Thoracic aorta (tissue), 2 donors: Measurements from ENCODE around the gene CASS4. TPM values are rescaled to one million over a fixed set of nuclear protein-coding genes. Genes with fewer than 3 reads are reported as not detected.

Experiments
- ATAC-seq: fragments of 150-250 bp; one replicate; pipeline ENCODE4 v1.8.0; 2017; ENCODE audit warnings: low read depth; ENCODE audit not compliant: insufficient number of reproducible peaks, low FRiP score
- DNase-seq: peaks from one replicate; pipeline ENCODE4 v3.0.0-alpha.2; 2020; ENCODE audit warnings: low spot score
- H3K27ac ChIP-seq, 2 donors: fragments of 200-600 bp; sonication (generic); 1 replicate in 1 of 2; 2 replicates in 1 of 2; pipeline ENCODE4 v1.5.1; 2016; ENCODE audit warnings: mild to moderate bottlenecking in 2 of 2, moderate library complexity in 2 of 2
- H3K27me3 ChIP-seq: fragments of 200-600 bp; sonication (generic); replicated peaks from 2 replicates; pipeline ENCODE4 v1.6.0; 2016; ENCODE audit warnings: mild to moderate bottlenecking; ENCODE audit not compliant: insufficient read depth
- H3K36me3 ChIP-seq: fragments of 200-600 bp; sonication (generic); one replicate; pipeline ENCODE4 v1.5.1; 2016
- H3K4me1 ChIP-seq, 2 donors: fragments of 200-600 bp; sonication (generic); 1 replicate in 1 of 2; 2 replicates in 1 of 2; pipeline versions ENCODE4 v1.5.1 to v1.6.0; 2016; ENCODE audit warnings: low read depth in 2 of 2, mild to moderate bottlenecking in 1 of 2; ENCODE audit not compliant: control insufficient read depth in 1 of 2
- H3K4me3 ChIP-seq: fragments of 200-600 bp; sonication (generic); 2 replicates; pipeline ENCODE4 v1.5.1; 2016; ENCODE audit warnings: mild to moderate bottlenecking
- H3K9me3 ChIP-seq: fragments of 200-600 bp; sonication (generic); 2 replicates; pipeline ENCODE4 v1.5.1; 2016
- total RNA-seq, 2 donors: library from RNA; depleted of rRNA; stranded (reverse); fragments of >200 nt; gene quantifications; one replicate each; pipeline versions ENCODE4 v1.1.0 to v1.2.3, GENCODE V29; 2016
- TF ChIP-seq, protein P1 (sequence below): fragments of 200-600 bp; sonication (generic); IDR thresholded peaks from one replicate; pipeline ENCODE4 v1.5.1; 2019; ENCODE audit warnings: antibody characterized with exemption

CASS4 gene, protein sequence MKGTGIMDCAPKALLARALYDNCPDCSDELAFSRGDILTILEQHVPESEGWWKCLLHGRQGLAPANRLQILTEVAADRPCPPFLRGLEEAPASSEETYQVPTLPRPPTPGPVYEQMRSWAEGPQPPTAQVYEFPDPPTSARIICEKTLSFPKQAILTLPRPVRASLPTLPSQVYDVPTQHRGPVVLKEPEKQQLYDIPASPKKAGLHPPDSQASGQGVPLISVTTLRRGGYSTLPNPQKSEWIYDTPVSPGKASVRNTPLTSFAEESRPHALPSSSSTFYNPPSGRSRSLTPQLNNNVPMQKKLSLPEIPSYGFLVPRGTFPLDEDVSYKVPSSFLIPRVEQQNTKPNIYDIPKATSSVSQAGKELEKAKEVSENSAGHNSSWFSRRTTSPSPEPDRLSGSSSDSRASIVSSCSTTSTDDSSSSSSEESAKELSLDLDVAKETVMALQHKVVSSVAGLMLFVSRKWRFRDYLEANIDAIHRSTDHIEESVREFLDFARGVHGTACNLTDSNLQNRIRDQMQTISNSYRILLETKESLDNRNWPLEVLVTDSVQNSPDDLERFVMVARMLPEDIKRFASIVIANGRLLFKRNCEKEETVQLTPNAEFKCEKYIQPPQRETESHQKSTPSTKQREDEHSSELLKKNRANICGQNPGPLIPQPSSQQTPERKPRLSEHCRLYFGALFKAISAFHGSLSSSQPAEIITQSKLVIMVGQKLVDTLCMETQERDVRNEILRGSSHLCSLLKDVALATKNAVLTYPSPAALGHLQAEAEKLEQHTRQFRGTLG
- total RNA-seq = 1 to 10 TPM; 3.0 to 3.1 TPM

DNA sequence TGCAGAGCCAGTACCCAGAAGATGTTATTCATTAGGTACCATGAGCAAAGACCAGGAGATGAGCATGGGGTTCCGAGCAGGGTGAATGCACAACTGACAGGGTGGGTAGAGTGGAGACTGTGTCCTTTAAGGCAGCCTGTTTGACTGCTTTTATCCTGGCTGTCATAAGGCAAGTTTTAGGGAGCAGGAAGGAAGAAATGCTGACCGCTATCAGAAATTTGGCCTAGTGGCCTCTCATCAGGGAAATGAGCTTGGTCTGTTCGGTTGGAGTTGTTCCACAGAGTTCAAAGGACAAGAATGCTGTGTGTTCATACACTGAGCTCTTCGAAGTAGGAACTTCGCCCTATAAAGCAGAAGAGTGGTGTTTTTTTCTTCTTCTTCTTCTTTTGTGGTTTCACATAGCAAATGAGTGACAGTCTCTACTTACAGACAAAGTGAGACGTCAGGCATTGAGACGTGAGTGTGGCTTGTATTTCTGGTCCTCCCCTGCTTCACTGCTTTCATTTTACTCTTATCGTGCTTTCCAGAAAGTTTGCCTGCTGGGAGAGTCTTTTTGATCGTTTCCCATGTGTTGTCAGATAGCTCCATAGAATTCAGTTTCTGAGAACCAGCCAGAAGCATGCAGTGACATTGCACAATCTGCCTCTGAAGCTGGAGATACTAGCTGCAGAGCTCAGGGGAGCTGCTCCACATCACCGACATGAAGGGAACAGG, at the start of gene CASS4:
Gene CASS4 (plus strand): TSS at position 502 of the 714 bp plus-strand sequence. CDS start 199 bp downstream, at position 701.
- TF ChIP-seq, protein P1, sequence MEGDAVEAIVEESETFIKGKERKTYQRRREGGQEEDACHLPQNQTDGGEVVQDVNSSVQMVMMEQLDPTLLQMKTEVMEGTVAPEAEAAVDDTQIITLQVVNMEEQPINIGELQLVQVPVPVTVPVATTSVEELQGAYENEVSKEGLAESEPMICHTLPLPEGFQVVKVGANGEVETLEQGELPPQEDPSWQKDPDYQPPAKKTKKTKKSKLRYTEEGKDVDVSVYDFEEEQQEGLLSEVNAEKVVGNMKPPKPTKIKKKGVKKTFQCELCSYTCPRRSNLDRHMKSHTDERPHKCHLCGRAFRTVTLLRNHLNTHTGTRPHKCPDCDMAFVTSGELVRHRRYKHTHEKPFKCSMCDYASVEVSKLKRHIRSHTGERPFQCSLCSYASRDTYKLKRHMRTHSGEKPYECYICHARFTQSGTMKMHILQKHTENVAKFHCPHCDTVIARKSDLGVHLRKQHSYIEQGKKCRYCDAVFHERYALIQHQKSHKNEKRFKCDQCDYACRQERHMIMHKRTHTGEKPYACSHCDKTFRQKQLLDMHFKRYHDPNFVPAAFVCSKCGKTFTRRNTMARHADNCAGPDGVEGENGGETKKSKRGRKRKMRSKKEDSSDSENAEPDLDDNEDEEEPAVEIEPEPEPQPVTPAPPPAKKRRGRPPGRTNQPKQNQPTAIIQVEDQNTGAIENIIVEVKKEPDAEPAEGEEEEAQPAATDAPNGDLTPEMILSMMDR = no peak
- no peaks in the 10 kb centered on the region for H3K4me1 ChIP-seq
- no peak for DNase-seq
- no peaks in the 10 kb centered on the region for H3K27me3 ChIP-seq
- H3K4me3 ChIP-seq = peak within 1 kb of the TSS; percentile 37
- no peaks in the 10 kb centered on the region for H3K9me3 ChIP-seq
- peaks cover 7% of the 10 kb centered on the region for H3K36me3 ChIP-seq
- peak; percentile 43 for ATAC-seq
- peak within 1 kb of the TSS in 1 of 2 donors; percentile 40 for H3K27ac ChIP-seq

DNA sequence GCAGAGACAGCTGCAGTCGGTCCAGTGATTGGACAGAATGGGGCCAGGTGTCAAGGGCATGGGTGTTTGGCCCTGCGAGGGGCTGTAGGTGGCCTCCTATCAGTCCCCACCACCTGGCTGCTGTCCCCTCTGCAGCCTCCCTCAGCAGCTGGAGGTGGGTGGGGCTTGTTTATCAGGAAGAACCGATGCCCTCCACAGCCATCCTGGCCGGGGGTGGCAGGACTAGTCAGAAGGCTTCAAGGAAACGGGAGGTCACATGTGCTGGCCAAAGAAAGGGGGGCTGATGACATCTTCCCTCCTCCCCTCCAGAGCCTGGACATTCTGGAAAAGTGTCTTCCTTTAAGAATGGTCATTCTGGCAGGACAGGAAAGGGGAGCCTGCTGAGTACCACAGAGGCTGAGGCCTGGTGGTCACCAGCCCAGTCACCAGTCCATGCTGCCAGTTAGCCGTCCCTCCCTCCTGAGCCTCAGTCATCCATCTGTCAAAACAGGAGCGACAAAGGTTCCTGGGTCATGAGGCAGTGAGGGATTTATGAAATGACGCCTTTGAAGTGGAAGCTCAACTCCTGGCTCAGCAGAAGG, 49.1 kb upstream of the CASS4 start:
- no peak overlapping the region for H3K27ac ChIP-seq
- DNase-seq (no peak), ATAC-seq (no peak)
- H3K36me3 ChIP-seq = peaks cover 20% of the 10 kb centered on the region
- H3K9me3 ChIP-seq = no peaks in the 10 kb centered on the region
- no peak overlapping the region for H3K4me3 ChIP-seq
- TF ChIP-seq, protein P1 = no peak
- peaks cover 9 to 30% of the 10 kb centered on the region in 2 donors for H3K4me1 ChIP-seq
- H3K27me3 ChIP-seq = no peaks in the 10 kb centered on the region

DNA sequence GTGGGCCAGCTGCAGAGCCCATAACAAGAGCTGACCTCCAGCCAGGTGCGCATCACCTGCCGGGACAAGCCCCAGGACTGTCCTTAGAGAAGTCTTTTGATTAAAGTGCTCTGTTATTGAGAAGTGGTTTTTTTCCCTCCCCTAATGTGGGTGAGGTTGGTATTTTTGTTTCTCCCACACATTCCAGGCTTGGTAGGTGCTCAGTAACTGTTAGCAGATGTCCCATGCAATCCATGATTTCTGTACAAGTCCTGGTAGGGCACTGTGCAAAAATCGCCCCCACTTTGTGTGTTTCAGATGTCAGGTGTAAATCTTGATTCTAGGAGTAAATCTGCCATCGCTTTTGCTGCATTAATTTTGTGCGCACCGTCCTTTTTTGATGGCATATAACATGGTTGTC, 48.6 kb upstream of the CASS4 start:
- Histone ChIP-seq H3K4me3 (no peak overlapping the region), H3K36me3 (peaks cover 20% of the 10 kb centered on the region), H3K27ac (no peak overlapping the region), H3K4me1 (peaks cover 9 to 30% of the 10 kb centered on the region in 2 donors), H3K27me3 (no peaks in the 10 kb centered on the region), H3K9me3 (no peaks in the 10 kb centered on the region)
- TF ChIP-seq, protein P1 = no peak
- ATAC-seq = no peak
- DNase-seq = no peak

DNA sequence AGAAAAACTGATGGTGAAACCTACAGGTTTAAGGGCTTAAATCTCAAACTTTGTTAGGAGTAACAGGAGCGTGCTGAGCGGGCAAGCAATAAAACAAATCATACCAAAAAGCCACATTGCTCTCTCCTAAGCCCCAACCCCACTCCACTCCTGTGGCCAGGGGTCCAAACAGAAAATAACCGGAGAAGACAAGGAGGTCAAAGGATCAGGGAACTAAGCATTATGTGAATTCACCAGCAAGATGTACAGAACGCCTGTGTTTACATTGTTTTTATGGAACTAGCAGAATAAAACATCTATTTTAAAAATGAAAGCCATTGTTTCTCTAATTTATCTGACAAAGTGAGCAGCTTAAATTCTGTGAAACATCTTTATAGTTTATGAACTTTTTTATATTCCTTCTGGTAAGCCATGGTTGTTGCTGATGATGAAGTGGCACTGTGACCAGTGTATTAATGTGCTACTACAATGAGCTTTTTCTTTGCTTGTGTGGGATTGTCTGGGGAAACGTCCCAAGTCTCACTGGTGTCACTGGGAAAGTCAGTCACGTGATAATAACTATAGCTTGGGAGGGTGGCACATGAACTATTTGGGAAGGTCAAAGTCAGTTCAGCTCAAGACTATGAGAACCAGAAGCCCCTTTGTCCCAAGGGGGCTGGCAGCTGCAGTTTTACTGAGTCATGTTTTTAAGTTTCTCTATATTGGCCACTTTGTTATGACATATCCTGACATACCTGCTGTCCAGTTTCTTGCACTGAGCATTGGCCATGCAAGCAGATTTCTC, 43.5 kb upstream of the CASS4 start:
- ATAC-seq (no peak), DNase-seq (no peak)
- peaks cover 22% of the 10 kb centered on the region for H3K36me3 ChIP-seq
- H3K27me3 ChIP-seq = no peaks in the 10 kb centered on the region
- H3K9me3 ChIP-seq = no peaks in the 10 kb centered on the region
- no peak overlapping the region for H3K27ac ChIP-seq
- TF ChIP-seq, protein P1 = no peak
- H3K4me1 ChIP-seq = no peaks in the 10 kb centered on the region
- no peak overlapping the region for H3K4me3 ChIP-seq
